GM18519 (cell line): Measurements from ENCODE around the gene LRRFIP1.

Experiments used
- ATAC-seq: cut with Tn5 transposase; IDR thresholded peaks from one replicate; pipeline ENCODE4 v1.9.1; 2021; ENCODE audit warnings: mild to moderate bottlenecking, moderate library complexity; ENCODE audit not compliant: unreplicated experiment, low FRiP score

LRRFIP1 gene

DNA sequence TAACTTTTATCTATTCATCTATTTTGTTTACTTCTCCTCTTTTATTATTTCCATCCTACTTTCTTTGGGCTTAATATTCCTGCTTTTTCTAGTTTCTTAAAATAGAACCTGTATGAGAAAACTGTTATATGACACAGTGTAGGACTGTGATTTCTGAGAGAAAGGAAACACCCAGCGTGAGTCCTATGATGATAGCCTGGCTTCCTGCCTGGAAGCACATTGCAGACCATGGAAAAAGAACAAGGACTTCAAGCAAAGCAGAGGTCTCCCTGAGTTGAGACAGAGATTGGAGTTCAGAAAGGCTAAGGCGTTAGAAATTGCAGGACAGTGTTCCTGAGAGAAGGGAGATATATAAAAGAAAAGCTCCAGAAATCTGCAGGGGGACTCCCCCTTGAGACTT, 178.9 kb downstream of the LRRFIP1 start:
- no peak for ATAC-seq

DNA sequence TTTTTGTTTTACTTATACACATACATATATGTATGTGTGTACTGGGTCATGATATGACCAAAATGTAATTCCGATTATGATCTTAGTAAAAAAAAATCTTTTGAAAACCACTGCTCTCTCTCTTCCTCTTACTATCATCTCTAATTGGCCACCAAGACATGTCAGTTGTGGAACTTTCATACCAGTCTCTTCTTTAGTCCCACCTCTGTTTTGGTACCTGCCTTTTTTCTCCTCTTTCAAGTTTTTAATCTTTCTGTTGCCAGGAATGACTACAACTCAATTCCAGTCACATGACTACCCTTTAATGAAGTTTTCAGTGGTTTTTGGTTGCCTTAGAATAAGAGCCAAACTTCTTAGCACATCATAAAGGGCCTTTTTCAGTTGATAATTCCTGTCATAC, 188.2 kb downstream of the LRRFIP1 start:
- no peak for ATAC-seq

DNA sequence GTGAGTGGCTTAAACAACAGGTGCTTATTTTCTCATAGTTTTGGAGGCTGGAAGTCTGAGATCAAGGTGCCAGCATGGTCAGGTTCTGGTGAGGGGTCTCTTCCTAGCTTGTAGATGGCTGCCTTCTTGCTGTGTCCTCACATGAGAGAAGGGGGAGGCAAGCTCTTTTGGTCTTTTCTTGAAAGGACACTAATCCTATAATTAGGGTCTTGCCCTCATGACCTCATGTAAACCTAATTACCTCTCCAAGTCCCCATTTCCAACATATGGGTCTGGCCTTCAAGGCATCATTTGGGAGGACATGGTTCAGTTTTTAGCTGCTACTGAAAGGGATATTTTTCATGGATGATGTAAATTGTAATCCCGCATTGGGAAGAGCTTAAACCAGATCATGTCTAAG, 189.1 kb downstream of the LRRFIP1 start:
- ATAC-seq, result no peak

DNA sequence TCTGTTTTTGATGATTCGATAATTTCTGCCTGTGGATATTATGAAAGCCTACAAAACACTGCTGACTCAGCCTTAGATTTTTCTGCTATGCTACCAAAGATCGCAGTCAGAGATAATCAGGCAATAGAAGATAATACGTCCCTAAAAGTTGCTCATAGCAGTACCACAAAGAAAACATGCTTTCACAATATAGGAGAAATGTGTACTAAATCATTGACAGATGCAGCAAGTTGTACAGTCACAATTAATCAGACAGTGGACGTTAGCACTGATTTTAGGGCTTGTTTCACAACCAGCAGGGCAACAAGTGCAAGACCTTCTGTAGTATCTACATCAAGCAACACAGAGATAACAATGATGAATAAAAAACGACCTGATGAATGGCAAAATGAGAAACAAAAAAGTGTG, 190.7 kb downstream of the LRRFIP1 start:
- ATAC-seq, result no peak

DNA sequence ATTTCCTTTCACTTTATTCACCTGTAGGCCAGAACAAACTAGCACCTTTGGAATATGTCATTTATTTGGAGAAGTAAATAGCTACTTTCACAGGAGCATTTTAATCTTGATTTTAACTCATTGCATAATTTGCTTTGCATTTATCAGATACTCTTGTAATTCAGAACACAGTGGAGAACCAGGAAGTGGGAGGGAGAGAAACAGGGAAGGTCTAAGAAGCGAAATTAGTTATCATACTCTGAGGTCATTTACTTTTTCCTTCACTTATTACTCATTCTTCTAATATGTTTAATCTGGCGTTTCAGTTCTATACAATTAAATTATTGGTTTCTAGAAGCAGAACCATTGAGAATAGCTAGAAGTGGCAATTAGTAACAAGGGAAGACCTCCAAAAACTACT, 191.8 kb downstream of the LRRFIP1 start:
- ATAC-seq, result no peak

DNA sequence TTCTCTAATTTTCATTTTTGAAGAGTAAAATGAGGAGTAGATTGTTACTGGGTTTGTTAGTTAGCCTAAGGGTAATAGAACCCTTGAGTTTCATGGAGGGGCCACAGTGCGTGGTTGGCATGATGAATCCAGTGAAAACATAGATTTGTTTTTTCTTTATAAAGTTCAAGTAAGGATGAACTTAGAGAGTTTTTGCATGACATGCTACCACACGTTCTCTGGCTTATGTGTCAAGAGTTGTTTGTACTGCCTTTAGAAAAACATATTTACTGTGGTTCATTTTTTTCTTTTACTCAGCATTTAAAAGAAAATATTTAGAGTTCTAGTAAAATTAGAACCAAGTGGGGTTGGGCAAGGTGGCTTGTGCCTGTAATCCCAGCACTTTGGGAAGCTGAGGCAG, 193.0 kb downstream of the LRRFIP1 start:
- ATAC-seq, result no peak

DNA sequence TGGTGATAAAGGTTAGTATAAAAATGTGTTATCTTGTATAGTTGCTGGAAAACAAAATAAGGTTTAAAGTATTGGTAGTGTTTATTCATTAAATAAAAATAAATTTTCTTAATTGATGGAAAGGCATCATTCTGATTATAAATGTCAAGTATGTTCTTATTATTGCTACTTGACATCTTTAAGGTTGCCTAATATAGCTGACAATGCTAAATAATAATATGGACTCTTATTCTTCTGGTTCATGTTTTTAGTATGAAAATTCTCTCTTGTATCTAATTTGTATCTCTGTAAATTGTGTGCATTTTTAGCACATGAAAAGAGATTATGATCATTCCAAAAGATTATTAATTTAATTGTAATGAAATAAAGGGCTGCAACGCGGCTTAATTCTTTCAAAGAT, 196.2 kb downstream of the LRRFIP1 start:
- no peak for ATAC-seq

DNA sequence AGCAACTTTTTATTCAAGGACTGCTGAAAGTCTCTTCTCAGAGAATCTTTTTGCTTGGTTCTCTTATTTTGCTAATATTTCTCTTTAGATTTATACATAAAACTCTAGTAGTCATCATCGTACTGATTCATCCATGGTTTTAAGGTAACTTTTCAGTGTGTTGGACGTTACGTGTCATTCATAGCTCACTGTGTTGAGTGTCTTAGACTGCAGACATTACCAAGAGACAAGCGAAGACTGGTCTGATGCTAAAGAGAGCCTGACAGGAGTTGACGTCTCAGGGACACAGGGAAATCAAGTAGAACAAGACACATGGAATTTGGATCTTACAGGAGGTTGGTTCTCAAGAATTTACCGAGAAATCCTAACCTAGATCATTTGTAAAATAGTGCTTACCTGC, 196.7 kb downstream of the LRRFIP1 start:
- no peak for ATAC-seq

DNA sequence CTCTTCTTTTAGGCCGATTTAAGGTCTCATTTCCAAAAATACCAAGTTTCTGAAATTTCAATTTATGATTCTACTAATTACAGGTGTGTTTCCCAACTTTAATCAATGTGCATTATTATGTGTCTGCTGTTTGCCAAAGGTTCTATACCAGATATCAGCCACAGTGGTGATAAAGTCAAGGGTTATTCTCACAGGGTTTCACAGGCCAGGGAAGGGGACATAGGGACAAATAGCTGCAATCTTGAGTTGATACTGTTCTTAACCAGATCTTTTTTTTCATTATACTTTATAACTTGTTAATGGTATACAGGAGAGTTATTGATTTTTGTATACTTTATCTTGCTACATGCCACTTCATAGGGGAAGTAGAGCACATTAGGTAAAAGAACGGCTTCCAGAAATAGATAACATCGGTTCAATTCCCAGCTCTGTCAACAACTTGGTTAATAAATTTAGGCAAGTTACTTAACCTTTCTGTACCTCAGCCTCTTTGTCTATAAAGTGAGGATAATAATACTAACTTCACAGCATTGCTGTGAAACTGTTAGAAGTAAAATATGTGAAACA, 200.1 kb downstream of the LRRFIP1 start:
- ATAC-seq, result no peak
